ENCODE data around the gene SLC25A39. TPM values are rescaled to one million over a fixed set of nuclear protein-coding genes. Genes with fewer than 3 reads are reported as not detected.
A peak's percentile ranks its signal among the peaks of the same experiment; 100 is the strongest.

The SLC25A39 gene
- total and polyA plus RNA-seq, 2 of the 13 experiments (the other 11 are each of a cell fraction or from before 2014, with no cell fraction given), result 144 to 151 TPM

- TF ChIP-seq MEIS2 (CRISPR knock-in tag; IDR thresholded peaks at IDR 0.05) (no peak), TMF1 (CRISPR knock-in tag; IDR thresholded peaks at IDR 0.05; ENCODE audit: low read depth) (no peak), CREB1 (IDR thresholded peaks at IDR 0.05) (peak; percentile 31; the same call in 1 of the 2 replicates), CREB1 (CRISPR knock-in tag; IDR thresholded peaks at IDR 0.05) (no peak), RARA (CRISPR knock-in tag; IDR thresholded peaks at IDR 0.05) (peak; percentile 46; the same call in 1 of the 2 replicates), NONO (IDR thresholded peaks at IDR 0.05) (no peak), NONO (CRISPR knock-in tag; conservative IDR thresholded peaks at IDR 0.05) (0 out of 2 replicates have a peak, but pooled peaks have one; percentile 24), EP300 (IDR thresholded peaks at IDR 0.05; ENCODE audit: low read depth in 2 of 2, low read length in 2 of 2) (peak in 1 of 2 experiments; percentile 26; a peak in 1 of 4 replicates), EP300 (CRISPR knock-in tag; IDR thresholded peaks at IDR 0.05; ENCODE audit: borderline replicate concordance) (no peak), FOXK2 (IDR thresholded peaks at IDR 0.05) (no peak), ZNF124 (CRISPR knock-in tag; IDR thresholded peaks at IDR 0.05) (no peak), ZNF350 (CRISPR knock-in tag; IDR thresholded peaks at IDR 0.05; ENCODE audit: borderline replicate concordance, low read depth) (no peak), HDAC1 (CRISPR knock-in tag; IDR thresholded peaks at IDR 0.05) (0 out of 2 replicates have a peak, but pooled peaks have one; percentile 44), ZNF563 (CRISPR knock-in tag; IDR thresholded peaks at IDR 0.05) (0 out of 2 replicates have a peak, but pooled peaks have one; percentile 8), NAIF1 (CRISPR knock-in tag; IDR thresholded peaks at IDR 0.05; ENCODE audit: borderline replicate concordance) (no peak), GATAD2A (CRISPR knock-in tag; IDR thresholded peaks at IDR 0.05) (peak; percentile 27; the same call in 1 of the 2 replicates), ZNF546 (CRISPR knock-in tag; conservative IDR thresholded peaks at IDR 0.05) (no peak), DPF2 (CRISPR knock-in tag; IDR thresholded peaks at IDR 0.05; ENCODE audit: borderline replicate concordance, low read depth) (no peak), ZMYM4 (CRISPR knock-in tag; IDR thresholded peaks at IDR 0.05) (0 out of 2 replicates have a peak, but pooled peaks have one; percentile 49), ZNF263 (CRISPR knock-in tag; IDR thresholded peaks at IDR 0.05) (peak; percentile 73; the same call in 1 of the 2 replicates), ZNF512B (CRISPR knock-in tag; IDR thresholded peaks at IDR 0.05; ENCODE audit: borderline replicate concordance) (no peak), SMAD1 (CRISPR knock-in tag; IDR thresholded peaks at IDR 0.05; ENCODE audit: borderline replicate concordance, low read depth) (no peak), DNMT3B (CRISPR knock-in tag; conservative IDR thresholded peaks at IDR 0.05) (no peak), ZMYM3 (CRISPR knock-in tag; IDR thresholded peaks at IDR 0.05) (0 out of 2 replicates have a peak, but pooled peaks have one; percentile 13), ZNF746 (CRISPR knock-in tag; IDR thresholded peaks at IDR 0.05) (peak; percentile 42; the same call in 1 of the 2 replicates), MAZ (IDR thresholded peaks at IDR 0.05; ENCODE audit: borderline replicate concordance, low read depth, low read length) (0 out of 2 replicates have a peak, but pooled peaks have one; percentile 36), MAZ (CRISPR knock-in tag; IDR thresholded peaks at IDR 0.05; ENCODE audit: low read depth) (no peak)
- TF ChIP-seq, protein P1, sequence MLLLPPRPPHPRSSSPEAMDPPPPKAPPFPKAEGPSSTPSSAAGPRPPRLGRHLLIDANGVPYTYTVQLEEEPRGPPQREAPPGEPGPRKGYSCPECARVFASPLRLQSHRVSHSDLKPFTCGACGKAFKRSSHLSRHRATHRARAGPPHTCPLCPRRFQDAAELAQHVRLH (CRISPR knock-in tag; IDR thresholded peaks at IDR 0.05; ENCODE audit: borderline replicate concordance, low read depth), result no peak
- TF ChIP-seq, protein P2, sequence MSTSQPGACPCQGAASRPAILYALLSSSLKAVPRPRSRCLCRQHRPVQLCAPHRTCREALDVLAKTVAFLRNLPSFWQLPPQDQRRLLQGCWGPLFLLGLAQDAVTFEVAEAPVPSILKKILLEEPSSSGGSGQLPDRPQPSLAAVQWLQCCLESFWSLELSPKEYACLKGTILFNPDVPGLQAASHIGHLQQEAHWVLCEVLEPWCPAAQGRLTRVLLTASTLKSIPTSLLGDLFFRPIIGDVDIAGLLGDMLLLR (CRISPR knock-in tag; IDR thresholded peaks at IDR 0.05), result no peak
Observed at GRCh38 chr17:44312396-44313104, 12.1 kb downstream of the SLC25A39 start (continued).
